ENCODE data around the gene TRIM44.
A peak's percentile ranks its signal among the peaks of the same experiment; 100 is the strongest.
"Not testable (repeated sequence)": the region's sequence is repeated elsewhere in the genome, so short reads cannot be mapped to it uniquely, and the experiment has no call there.

TRIM44 gene

DNA sequence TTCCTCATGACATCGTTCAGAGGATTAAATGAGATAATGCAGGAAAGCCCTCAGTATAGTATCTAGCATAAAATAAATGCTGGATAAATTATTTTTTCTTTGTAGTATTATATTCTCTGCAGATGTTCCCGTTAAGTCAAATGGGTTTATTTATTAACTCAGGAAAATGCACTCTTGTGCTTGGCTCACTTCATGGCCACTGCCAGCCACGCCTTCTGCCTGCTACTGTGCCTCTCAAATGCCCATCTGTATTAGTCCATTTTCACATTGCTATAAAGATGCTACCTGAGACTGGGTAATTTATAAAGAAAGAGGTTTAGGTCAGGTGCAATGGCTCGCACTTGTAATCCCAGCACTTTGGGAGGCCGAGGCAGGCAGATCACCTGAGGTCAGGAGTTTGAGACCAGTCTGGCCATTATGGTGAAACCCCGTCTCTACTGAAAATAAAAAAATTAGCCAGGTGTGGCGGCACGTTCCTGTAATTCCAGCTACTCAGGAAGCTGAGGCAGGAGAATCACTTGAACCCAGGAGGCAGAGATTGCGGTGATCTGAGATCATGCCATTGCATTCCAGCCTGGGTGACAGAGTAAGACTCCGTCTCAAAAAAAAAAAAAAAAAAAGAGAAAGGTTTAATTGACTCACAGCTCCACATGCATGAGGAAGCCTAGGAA lies 176.3 kb downstream of the TRIM44 start:
- DNase-seq (ENCODE audit: low spot score in 2 of 2), result not testable (repeated sequence)

DNA sequence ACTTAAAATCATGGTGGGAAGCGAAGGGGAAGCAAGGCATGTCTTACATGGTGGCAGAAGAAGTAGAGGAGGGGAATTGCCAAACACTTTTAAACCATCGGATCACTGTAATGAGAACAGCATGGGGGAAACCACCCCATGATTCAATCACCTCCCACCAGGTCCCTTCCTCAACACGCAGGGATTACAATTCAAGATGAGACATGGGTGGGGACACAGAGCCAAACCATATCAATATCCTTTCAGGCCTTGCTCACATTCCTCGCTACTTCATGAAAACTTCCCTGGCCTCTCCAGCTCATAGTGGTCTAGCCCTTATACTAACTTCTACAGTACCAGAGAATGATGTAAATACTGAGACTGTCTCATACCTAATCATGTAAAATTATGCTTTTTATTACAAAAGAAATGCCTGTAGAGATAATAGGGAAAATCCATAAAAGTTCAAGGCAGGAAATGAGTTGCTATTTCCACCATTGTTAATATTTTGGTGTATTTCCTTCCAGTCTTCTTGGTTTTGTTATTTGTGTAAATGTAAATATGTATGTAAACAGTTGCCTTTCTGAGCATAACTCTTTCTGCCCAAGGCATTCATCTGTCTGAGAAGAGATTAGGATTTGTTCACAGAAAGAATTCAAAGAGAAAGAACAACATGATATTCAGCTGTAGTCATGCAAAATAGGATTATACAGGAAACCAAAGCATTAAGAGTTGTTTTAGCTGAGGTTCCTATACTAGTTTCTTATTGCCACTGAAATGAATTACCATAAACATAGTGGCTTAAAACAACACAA lies 177.0 kb downstream of the TRIM44 start:
- Mint-ChIP-seq H3K4me1 (no peaks in the 10 kb centered on the region), H3K36me3 (no peaks in the 10 kb centered on the region), H3K9me3 (no peaks in the 10 kb centered on the region), H3K27ac (no peak overlapping the region), H3K4me3 (no peak overlapping the region)
- no peak for DNase-seq (ENCODE audit: low spot score in 2 of 2)
- ATAC-seq, result no peak

More for the DNA sequence above, 176.3 kb downstream of the TRIM44 start:
- not testable (repeated sequence) for ATAC-seq, H3K36me3 Mint-ChIP-seq, H3K9me3 Mint-ChIP-seq, H3K27ac Mint-ChIP-seq, H3K4me1 Mint-ChIP-seq, H3K4me3 Mint-ChIP-seq

DNA sequence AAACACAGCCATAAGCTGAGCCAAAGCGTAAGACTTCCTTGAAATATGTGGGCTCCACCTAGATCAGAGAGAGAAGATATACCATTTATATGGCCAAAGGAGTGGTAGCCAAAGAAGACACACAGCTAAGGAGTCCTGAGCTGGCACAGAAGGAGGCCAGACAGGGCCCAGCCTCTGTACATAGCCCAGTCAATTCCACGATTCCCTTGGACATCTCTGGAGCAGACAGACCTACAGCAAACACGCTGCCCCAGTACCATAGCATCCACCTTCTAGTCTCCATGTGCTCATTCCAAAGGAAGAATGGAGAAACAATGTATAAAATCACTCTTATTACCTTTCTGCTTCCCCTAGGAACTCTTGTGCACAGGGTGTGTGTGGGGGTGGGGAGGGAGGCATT lies 179.2 kb downstream of the TRIM44 start:
- no peak for ATAC-seq
- no peaks in the 10 kb centered on the region for H3K4me1 Mint-ChIP-seq
- no peak for DNase-seq (ENCODE audit: low spot score in 2 of 2)
- H3K27ac Mint-ChIP-seq, result no peak overlapping the region
- H3K4me3 Mint-ChIP-seq, result no peak overlapping the region
- no peaks in the 10 kb centered on the region for H3K36me3 Mint-ChIP-seq
- H3K9me3 Mint-ChIP-seq, result no peaks in the 10 kb centered on the region

DNA sequence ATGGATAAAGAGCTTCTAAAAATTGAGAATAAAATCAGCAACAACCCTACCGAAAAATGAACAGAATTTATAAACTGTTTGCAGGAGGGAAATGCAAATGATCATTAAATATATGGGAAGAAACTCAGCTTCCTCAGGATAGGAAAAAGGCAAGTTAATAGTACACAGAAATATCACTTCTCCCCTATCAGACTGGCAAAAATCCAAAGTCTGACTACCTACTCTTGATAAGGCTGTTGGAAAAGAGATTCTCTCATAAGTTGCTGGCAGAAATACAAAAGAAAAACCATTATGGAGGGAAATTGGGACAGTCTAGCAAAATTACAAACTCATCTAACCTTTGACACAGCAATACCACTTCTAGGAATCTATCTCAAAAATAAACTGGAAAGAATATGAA lies 180.4 kb downstream of the TRIM44 start:
- ATAC-seq (no peak), DNase-seq (ENCODE audit: low spot score in 2 of 2) (no peak)
- no peak overlapping the region for H3K27ac Mint-ChIP-seq
- H3K36me3 Mint-ChIP-seq, result no peaks in the 10 kb centered on the region
- no peak overlapping the region for H3K4me3 Mint-ChIP-seq
- no peaks in the 10 kb centered on the region for H3K9me3 Mint-ChIP-seq
- H3K4me1 Mint-ChIP-seq, result no peaks in the 10 kb centered on the region

DNA sequence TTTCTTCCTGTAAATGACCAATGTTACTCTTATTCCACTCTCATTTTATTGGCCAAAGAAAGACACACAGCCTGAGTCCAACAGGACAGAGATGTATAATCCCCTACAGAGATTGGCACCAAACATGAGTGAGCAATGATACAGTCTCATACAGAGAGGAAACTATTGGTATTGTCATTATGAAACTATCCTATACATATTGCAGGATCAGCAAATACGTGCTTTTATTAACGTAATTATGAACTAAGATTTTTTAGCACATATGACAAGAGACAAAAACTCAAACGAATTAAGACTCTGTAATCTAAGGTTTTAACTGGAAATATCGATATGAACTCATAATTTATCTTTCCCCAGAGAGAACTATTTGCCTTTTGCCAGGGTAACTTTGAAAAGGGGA lies 182.0 kb downstream of the TRIM44 start:
- no peak for ATAC-seq
- DNase-seq (ENCODE audit: low spot score in 2 of 2), result no peak
- H3K36me3 Mint-ChIP-seq, result no peaks in the 10 kb centered on the region
- no peaks in the 10 kb centered on the region for H3K9me3 Mint-ChIP-seq
- H3K27ac Mint-ChIP-seq, result no peak overlapping the region
- H3K4me3 Mint-ChIP-seq, result no peak overlapping the region
- H3K4me1 Mint-ChIP-seq, result no peaks in the 10 kb centered on the region

DNA sequence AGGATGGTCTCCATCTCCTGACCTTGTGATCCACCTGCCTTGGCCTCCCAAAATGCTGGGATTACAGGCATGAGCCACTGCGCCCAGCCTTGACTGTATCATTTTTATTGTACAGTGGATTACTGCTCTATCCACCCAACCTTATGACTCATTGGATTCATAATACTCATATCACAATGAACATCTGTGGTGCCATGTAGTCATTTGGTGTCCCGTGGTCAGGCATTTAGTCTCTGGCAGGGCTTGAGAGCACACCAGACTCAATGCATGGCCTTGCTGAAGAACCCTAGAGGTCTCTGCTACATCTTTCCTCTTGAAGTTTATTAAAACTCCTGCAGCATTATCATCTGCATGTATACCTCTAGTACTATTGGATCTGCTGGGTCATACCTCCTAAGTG lies 183.3 kb downstream of the TRIM44 start:
- no peak overlapping the region for H3K4me3 Mint-ChIP-seq
- peak; percentile 70 for ATAC-seq
- H3K9me3 Mint-ChIP-seq, result no peaks in the 10 kb centered on the region
- no peaks in the 10 kb centered on the region for H3K4me1 Mint-ChIP-seq
- no peaks in the 10 kb centered on the region for H3K36me3 Mint-ChIP-seq
- no peak for DNase-seq (ENCODE audit: low spot score in 2 of 2)
- no peak overlapping the region for H3K27ac Mint-ChIP-seq

DNA sequence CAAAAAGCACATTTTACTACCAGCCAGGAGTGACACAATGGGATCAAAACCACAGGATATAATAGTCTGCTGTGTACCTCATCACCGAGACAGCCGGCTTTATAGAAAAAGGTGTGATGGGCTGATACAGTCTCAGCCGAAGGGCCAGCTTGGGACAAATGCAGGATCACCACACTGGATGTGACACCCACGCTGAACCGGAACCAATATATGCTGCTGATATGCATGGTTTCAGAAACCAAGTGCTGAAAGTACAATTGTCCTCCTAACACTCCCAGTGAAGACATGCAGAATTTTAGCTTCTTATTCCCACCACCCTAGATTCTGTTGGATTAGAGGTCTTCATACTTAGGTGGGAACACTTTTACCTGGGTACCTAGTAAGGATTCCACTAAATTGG lies 184.3 kb downstream of the TRIM44 start:
- ATAC-seq (no peak), DNase-seq (ENCODE audit: low spot score in 2 of 2) (no peak)
- Mint-ChIP-seq H3K36me3 (no peaks in the 10 kb centered on the region), H3K9me3 (no peaks in the 10 kb centered on the region), H3K4me3 (no peak overlapping the region), H3K27ac (no peak overlapping the region), H3K4me1 (no peaks in the 10 kb centered on the region)

DNA sequence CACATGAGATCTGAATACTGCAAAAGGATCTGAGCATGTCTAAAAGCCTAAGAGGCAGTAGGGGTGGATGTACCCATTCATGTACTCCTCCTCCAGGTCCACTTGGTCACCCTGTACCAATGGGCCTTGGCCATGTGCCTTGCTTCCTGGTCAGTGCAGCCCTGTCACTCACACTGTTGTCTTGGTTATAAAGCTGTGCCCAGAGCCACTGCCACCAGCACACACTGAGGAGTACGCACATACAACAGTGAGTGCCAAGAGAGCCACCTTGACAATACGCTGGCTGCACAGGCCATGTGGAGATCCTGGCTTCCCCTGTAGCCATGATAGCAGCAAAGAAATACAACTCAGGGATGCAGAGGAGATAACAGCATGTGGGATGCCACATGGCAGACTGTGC lies 184.9 kb downstream of the TRIM44 start:
- Mint-ChIP-seq H3K36me3 (no peaks in the 10 kb centered on the region), H3K4me1 (no peaks in the 10 kb centered on the region), H3K9me3 (no peaks in the 10 kb centered on the region), H3K4me3 (no peak overlapping the region), H3K27ac (no peak overlapping the region)
- ATAC-seq (peak; percentile 31), DNase-seq (ENCODE audit: low spot score in 2 of 2) (no peak)

DNA sequence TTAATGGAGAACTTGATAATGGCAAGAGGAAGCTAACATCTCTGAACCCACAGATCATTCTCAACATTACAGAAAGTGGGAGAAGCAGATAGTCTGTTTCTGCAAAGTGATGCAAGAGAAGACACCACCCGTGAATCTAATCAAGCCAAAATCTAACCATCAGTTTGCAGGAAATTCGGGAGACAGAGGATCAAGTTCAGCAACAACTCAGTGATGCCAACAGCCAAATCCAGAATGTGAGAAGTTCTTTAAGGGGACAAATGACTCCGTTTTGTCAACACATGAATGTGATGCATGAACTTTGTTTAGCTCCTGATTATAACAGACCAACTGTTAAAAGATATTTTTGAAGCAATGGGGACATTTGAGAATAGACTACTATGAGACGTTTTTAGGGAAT lies 186.0 kb downstream of the TRIM44 start:
- Mint-ChIP-seq H3K4me3 (no peak overlapping the region), H3K36me3 (no peaks in the 10 kb centered on the region), H3K27ac (no peak overlapping the region), H3K9me3 (no peaks in the 10 kb centered on the region), H3K4me1 (no peaks in the 10 kb centered on the region)
- no peak for ATAC-seq
- no peak for DNase-seq (ENCODE audit: low spot score in 2 of 2)

DNA sequence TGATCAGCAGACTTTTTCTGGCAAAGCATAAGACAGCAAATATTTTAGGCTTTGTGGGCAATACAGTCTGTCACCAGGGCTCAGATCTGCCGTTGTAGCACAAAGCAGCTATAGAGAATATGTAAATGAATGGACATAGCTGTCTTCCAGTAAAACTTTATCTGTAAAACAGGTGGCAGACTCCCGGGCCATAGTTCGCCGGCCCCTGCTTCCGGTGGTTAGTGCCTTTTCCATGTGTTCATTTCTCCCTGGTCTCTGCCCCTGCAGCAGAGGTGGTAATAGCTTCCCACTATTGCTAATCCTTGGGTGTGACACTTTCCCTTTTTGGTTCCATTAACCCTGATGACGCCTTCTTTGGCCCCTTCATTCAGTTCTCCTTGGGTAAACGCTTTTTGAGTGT lies 187.6 kb downstream of the TRIM44 start:
- Mint-ChIP-seq H3K4me1 (no peaks in the 10 kb centered on the region), H3K9me3 (no peaks in the 10 kb centered on the region), H3K27ac (no peak overlapping the region), H3K4me3 (no peak overlapping the region), H3K36me3 (no peaks in the 10 kb centered on the region)
- ATAC-seq (no peak), DNase-seq (ENCODE audit: low spot score in 2 of 2) (no peak)

DNA sequence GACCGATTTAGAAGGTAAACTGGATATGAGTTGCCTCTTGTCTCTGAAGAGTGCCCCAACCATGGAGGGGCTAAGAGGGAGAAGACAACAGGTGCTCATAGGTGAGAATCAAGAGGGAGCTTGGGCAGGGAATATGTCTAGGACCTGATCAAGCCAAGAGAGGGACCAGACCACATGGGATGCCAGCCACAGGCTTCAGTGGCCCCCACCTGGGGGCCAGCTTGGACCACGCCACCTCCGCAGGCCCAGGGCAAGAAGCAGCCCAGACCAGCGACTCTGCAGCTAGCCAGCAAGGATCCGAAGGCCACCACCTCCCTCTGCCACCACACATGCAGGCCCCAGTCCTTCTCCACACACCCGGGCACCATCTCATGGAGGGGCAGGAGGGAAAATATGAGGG lies 188.8 kb downstream of the TRIM44 start:
- Mint-ChIP-seq H3K36me3 (no peaks in the 10 kb centered on the region), H3K4me3 (no peak overlapping the region), H3K4me1 (no peaks in the 10 kb centered on the region), H3K27ac (no peak overlapping the region), H3K9me3 (no peaks in the 10 kb centered on the region)
- DNase-seq (ENCODE audit: low spot score in 2 of 2), result no peak
- no peak for ATAC-seq

DNA sequence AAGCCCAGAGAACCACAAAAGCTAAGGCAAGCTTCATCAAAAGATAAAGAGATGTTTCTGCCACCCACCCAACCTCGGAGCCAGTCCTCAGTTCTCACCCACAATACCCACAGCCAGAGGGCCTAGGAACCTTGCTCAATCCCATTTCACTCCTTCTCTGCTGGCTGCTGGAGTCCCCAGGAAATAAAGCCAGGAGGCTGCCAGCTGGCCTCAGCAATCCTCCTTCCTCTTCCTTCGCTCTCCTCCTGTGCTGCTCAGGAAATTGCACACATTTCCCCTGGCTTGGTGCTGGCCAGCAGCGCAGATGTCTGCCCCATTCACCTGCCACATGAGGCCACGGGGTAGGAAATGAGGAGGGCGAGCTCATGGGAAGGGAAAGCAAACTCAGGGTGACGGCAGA lies 189.5 kb downstream of the TRIM44 start:
- no peak for DNase-seq (ENCODE audit: low spot score in 2 of 2)
- Mint-ChIP-seq H3K36me3 (no peaks in the 10 kb centered on the region), H3K27ac (no peak overlapping the region), H3K9me3 (no peaks in the 10 kb centered on the region), H3K4me3 (no peak overlapping the region), H3K4me1 (no peaks in the 10 kb centered on the region)
- no peak for ATAC-seq

DNA sequence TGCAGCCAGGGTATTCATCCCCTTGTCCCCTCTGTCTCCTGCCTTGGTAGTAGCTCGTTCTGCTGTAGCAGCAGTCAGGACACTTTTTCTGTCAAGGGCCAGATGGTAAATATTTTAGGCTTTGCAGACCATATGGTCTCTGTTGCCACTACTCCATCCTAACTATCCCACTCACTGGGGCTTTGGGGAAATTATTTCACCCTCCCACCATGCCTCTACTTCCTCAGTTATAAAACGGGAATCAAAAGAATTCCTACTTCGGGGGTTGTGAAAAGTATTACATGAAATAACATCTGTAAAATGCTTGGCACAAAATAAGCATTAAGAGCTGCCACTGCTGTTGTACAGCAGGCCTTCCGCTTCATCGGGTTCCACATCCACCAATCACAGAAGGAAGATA lies 191.4 kb downstream of the TRIM44 start:
- H3K27ac Mint-ChIP-seq, result no peak overlapping the region
- no peaks in the 10 kb centered on the region for H3K9me3 Mint-ChIP-seq
- H3K4me1 Mint-ChIP-seq, result no peaks in the 10 kb centered on the region
- no peak overlapping the region for H3K4me3 Mint-ChIP-seq
- no peaks in the 10 kb centered on the region for H3K36me3 Mint-ChIP-seq
- ATAC-seq, result no peak
- DNase-seq (ENCODE audit: low spot score in 2 of 2), result no peak

DNA sequence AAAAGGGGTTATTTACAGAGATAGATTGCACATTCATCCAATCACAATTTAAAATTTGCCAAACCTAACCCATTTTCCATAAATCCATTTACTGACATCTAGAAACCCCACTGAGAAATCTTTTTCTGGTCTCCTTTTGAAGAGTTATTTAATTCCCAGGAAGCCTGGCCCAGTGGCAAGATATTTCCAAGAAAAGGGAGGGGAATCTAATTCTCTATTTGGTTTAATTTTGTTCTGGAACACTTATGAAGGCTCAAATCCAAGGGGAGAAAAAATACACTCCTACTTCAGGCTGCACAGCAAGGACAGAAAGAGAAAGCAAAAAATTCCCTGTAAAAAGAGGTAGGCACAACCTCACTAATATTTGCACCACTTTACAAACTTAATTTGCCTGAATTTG lies 193.1 kb downstream of the TRIM44 start:
- H3K4me3 Mint-ChIP-seq, result no peak overlapping the region
- ATAC-seq, result no peak
- no peaks in the 10 kb centered on the region for H3K4me1 Mint-ChIP-seq
- H3K36me3 Mint-ChIP-seq, result no peaks in the 10 kb centered on the region
- H3K9me3 Mint-ChIP-seq, result no peaks in the 10 kb centered on the region
- DNase-seq (ENCODE audit: low spot score in 2 of 2), result no peak
- H3K27ac Mint-ChIP-seq, result no peak overlapping the region

DNA sequence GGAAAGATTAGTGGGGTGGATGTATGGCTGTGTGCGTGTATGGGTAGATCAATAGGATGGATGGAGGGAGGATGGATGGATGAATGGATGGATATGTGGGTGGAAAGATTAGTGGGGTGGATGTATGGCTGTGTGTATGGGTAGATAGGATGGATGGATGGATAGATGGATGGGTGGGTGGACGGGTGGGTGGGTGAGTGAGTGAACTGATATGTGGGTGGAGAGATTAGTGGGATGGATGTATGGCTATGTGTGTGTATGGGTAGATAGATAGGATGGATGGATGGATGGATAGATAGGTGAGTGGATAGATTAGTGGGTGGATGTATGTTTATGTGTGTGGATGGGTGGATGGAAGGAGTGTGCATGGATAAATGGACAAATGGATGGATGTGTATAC lies 193.7 kb downstream of the TRIM44 start:
- H3K27ac Mint-ChIP-seq, result no peak overlapping the region
- no peak for ATAC-seq
- DNase-seq (ENCODE audit: low spot score in 2 of 2), result no peak
- H3K36me3 Mint-ChIP-seq, result no peaks in the 10 kb centered on the region
- no peaks in the 10 kb centered on the region for H3K9me3 Mint-ChIP-seq
- no peaks in the 10 kb centered on the region for H3K4me1 Mint-ChIP-seq
- no peak overlapping the region for H3K4me3 Mint-ChIP-seq

DNA sequence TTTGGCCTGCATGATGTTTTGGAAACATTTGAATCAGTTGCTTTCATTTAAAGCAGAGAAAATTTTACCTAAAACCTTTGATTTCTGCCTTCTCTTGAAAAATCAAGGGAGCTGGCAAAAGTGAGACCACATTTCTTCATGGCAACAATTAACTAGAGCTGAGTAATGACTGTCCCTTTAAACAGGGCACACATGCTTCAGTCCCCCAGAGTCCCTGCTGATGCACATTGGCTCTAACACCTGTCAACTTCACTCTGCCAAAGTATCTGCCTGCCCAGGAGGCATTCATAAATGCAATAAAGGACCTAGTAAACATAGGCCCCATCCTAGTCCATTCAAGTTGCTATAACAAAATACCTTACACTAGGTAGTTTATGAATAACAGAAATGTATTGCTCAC lies 194.2 kb downstream of the TRIM44 start:
- H3K27ac Mint-ChIP-seq, result no peak overlapping the region
- no peak for DNase-seq (ENCODE audit: low spot score in 2 of 2)
- ATAC-seq, result no peak
- no peak overlapping the region for H3K4me3 Mint-ChIP-seq
- no peaks in the 10 kb centered on the region for H3K36me3 Mint-ChIP-seq
- no peaks in the 10 kb centered on the region for H3K4me1 Mint-ChIP-seq
- no peaks in the 10 kb centered on the region for H3K9me3 Mint-ChIP-seq

Data from stimulated activated effector memory CD8-positive, alpha-beta T cell treated with anti-CD3 and anti-CD28 coated beads, Interleukin-12 subunit alpha, Interleukin-12 subunit beta, amount 100 ng/mL, for 72 hours (primary cell).